WTC11 (cell line): ENCODE data around the gene TANC1.

Experiments used
- CTCF ChIP-seq: fragments of 200-600 bp; IDR thresholded peaks from 2 replicates; pipeline ENCODE4 v1.8.0; 2022; ENCODE audit warnings: antibody characterized with exemption
- ESRRA ChIP-seq: sonication (generic); formaldehyde crosslinking; IDR thresholded peaks from 2 replicates; pipeline ENCODE4 v1.8.1; 2022; ENCODE audit warnings: mild to moderate bottlenecking, missing genetic modification reagents, borderline replicate concordance
- IRF2 ChIP-seq: sonication (generic); formaldehyde crosslinking; IDR thresholded peaks from 2 replicates; pipeline ENCODE4 v1.8.0; 2022; ENCODE audit warnings: low read depth, missing genetic modification reagents, borderline replicate concordance
- NFYB ChIP-seq: sonication (generic); formaldehyde crosslinking; conservative IDR thresholded peaks from 2 replicates; pipeline ENCODE4 v1.8.0; 2022; ENCODE audit warnings: low read depth, missing genetic modification reagents
- NR2C2 ChIP-seq: sonication (generic); formaldehyde crosslinking; IDR thresholded peaks from 2 replicates; pipeline ENCODE4 v1.8.0; 2022; ENCODE audit warnings: mild to moderate bottlenecking, missing genetic modification reagents
- ZNF423 ChIP-seq: fragments of 250-450 bp; sonication (Bioruptor Pico); IDR thresholded peaks from 2 replicates; pipeline ENCODE4 v2.1.2; 2022; ENCODE audit warnings: mild to moderate bottlenecking, moderate library complexity
- TF ChIP-seq, protein P1 (sequence below): sonication (generic); formaldehyde crosslinking; conservative IDR thresholded peaks from 2 replicates; pipeline ENCODE4 v1.8.1; 2022; ENCODE audit warnings: mild to moderate bottlenecking, missing genetic modification reagents

DNA sequence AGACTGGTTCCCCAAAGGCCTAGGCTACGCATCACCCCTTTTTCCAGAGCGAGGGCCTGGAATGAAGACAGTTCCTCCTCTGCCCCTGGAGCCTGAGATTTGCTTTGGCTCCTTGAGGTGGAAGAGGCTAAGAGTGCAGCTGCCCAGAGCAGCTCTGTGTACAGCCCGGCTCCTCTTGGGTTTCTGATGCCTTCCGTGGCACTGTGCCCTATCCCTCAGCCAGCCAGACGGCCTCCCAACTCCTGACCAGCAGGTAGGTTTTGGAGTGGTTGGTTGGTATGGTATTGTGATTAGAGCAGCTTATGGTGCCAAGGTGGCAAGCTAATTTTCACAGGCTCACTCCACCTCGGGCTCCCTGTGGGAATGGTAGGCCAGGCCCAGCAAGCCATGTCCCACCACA is 112.2 kb downstream of the TANC1 start:
- TF ChIP-seq CTCF (no peak), IRF2 (no peak), ZNF423 (CRISPR knock-in tag) (no peak), NFYB (CRISPR knock-in tag) (no peak), NR2C2 (CRISPR knock-in tag) (no peak), ESRRA (no peak)
- TF ChIP-seq, protein P1, sequence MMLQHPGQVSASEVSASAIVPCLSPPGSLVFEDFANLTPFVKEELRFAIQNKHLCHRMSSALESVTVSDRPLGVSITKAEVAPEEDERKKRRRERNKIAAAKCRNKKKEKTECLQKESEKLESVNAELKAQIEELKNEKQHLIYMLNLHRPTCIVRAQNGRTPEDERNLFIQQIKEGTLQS (CRISPR knock-in tag): no peak
